GM19467 (cell line): ENCODE data around the gene ALOX12B.
"Not testable (repeated sequence)": the region's sequence is repeated elsewhere in the genome, so short reads cannot be mapped to it uniquely, and the experiment has no call there.

ENCODE experiments used
- ATAC-seq: cut with Tn5 transposase; IDR thresholded peaks from one replicate; pipeline ENCODE4 v1.9.1; 2021; ENCODE audit warnings: mild to moderate bottlenecking, moderate library complexity; ENCODE audit not compliant: unreplicated experiment

Gene ALOX12B

DNA sequence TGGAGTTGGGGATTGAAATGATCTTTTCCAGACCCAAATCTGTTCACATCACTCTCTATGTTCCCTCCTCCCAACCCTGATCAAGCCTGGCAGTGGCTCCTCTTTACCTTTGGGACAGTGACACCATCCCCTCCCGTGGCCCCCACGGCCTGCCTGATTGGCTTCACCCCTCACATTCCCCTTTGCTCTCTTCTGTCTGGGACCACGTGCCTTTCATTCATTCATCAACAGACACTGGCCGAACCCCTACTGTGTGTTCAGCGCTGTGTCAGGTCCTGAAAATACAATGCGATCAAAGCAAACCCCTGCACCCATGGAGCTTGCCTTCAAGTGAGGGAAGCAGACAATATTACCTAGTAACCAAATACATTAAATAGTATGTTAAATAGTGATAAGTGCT lies 2.2 kb upstream of the ALOX12B start:
- ATAC-seq, result no peak

DNA sequence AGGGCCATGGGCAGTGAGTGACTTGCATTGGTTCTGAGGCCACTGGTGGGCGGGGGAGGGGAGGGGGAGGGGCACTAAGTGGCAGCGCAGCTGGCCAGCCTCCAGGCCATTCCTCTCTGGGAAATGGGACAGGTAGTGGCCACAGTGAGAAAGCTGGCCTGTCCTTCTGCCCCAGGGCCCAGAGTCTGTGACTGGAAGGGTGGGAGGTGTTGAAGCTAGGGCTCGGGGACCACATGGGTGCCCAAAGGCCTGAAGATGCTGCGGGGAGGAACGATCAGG lies 375 bp upstream of the ALOX12B start:
- no peak for ATAC-seq

- no peak for ATAC-seq
These were observed 3.3 kb downstream of the ALOX12B start for GRCh38 chr17:8084250-8084649.

DNA sequence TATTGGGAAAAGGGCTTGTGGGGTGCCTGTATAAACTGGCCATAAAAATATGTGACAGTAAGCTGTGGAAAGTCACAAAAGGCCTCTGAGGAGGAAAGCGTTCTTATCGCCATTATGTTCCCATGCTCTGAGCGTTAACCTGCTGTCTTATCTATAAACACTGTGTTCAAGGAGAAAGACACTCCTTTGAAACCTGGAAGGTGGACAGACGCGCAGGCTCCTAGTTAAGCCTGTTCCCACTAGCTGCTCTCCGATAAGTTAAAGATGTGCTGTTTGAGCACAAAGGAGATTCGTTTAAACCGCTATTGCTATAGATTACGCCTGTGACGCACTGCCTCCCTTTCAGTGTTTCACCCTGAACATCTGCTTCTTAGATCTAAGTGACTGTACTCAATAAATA lies 5.2 kb downstream of the ALOX12B start:
- no peak for ATAC-seq

GRCh38 chr17:8081876-8082275 lies 5.6 kb downstream of the ALOX12B start:
- no peak for ATAC-seq

- no peak for ATAC-seq
These were observed 6.7 kb downstream of the ALOX12B start for GRCh38 chr17:8080799-8081219.

DNA sequence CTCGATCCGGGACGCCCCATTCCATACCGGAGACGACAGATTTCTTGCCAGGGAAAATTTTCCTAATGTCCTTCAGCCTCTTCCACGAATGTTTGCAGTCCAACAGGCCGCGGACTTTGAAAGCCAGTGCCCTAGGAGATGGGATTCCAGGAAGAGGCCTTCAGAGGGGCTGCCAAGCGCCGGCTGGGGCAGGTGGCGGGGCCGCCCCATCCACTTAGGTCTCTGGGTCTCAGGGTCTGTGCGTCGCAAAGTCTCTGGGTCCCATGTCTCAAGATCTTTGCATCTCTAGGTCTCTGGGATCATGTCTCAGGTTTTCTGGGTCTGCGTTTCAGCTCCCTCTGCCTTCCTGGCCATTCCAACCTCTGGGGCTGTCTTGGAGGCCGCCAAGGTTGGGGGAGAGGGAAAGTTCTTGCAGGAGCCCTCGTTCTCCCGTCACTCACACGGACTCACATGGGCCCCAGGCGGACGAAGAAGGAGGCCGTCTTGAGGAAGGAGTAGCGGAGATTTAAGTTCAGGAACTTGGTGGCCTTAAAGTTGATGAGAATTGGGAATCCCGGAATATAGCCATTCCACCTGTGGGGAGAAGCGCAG lies 7.2 kb downstream of the ALOX12B start:
- ATAC-seq, result no peak

DNA sequence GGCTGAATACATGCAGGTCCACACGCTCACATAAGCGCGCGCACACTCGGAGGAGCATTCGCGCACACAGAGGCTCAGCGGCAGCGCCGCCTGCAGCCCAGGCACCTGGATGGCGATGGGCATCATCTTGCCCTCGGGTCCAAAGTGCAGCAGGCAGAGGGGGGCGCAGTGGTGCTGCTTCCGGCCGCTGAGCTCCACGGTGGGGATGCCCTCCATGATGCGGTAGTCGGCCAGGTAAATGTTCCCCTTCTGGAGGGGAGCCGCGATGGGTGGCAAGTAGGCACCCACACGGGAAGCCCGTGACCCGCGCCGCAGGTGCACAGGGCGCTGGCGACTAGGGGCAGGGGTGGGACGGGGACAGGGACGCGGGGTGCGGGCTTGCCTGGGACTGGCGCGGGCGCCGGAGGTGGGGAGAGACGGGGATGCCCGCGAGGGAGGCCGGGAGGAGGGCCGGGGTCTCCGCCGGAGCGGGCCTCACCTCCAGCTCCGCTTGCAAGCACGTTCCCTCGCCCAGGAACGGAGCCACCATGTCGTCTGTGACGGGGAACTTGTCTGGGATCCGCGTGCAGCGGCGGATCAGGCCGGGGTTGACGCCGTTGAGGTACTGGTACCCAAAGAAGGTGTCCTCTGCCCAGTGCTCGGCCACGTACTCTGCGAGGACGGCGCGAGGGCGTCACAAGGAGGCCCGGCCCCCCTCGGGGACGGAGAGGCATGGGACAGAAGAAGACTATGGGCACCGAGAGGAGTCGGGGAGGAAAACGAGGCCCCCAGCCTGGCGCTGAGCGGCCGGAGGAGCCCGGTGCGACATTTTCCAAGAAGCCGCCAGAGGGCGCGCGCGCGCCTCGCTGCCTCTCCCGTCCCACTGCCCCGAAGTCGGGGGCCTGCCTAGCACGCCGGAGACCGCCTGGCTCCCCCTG lies 8.0 kb downstream of the ALOX12B start:
- ATAC-seq, result no peak

GRCh38 chr17:8077939-8078338 lies 9.6 kb downstream of the ALOX12B start:
- not testable (repeated sequence) for ATAC-seq

DNA sequence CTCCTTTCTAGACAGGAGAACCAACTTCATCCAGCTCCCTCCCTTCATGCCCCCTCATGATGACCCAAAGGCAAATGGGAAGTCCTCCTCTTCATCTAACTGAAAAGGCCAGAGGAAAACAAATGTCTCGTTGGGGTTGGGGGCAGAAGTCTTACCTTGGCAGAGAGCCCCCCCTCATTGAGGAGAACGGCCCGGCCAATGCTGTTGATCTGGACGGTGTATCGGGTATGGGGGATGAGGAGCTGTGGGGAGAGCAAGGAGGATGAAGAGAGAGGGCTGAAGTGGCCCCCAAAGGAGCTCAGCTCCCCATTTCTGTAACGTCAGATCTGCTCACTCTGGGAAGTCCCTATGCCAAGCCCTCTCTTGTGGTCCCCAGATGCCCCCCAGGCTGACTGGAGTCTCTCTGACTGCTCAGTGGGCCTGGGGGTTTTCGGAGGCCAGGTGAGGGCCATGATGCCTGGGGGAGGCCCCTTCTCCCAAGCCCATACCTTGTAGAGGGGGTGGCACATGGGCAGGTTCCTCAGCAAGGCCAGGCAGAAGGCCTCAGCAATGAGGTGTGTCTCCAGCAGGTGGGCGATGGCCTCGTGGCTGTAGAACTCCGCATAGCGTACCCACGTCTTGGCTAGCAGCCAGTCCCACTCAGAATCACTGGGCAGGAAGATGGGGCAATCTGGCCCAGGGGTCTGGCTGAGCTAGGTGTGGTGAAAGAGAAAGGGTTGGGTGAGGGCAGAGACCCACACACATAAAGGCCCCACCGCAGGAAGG lies 10.8 kb downstream of the ALOX12B start:
- no peak for ATAC-seq

DNA sequence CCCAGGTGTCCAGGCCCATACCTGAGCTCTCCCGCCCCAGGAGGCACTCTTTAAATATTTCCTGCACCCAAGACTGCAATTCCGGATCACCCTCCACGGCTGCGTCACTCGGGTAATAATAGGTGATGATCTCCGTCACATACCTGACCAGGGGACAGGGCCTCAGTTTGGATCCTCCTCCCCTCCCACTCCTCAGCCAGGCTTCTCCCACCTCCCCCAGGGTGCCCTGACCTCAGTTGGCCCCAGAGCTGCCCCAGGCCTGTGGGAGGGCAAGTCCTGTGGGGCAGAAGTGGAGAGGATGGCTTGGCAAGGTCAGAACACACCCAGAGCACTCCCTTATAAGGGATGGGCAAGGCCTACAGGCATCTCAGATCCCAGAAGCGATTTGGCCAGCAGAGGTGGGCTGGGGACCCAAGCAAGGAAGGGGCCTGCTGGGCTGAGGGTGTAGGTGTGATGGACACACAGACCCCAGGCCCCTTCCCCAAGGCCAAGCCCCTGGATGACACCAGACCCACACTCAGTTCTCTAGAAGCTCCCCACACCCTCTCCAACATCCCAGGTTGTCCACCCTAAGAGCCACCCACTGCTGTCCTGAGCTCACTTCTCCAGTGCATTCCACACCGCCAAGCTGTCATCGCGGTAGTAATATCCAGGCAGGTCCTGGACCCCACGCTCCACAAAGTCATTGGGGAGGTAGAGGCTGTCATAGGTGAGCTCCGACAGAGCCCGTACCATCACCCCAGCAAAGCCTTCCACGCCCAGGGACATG lies 11.8 kb downstream of the ALOX12B start:
- ATAC-seq, result no peak

GRCh38 chr17:8075081-8075480 lies 12.4 kb downstream of the ALOX12B start:
- no peak for ATAC-seq

- no peak for ATAC-seq
These were observed 13.0 kb downstream of the ALOX12B start for GRCh38 chr17:8074554-8074953.

DNA sequence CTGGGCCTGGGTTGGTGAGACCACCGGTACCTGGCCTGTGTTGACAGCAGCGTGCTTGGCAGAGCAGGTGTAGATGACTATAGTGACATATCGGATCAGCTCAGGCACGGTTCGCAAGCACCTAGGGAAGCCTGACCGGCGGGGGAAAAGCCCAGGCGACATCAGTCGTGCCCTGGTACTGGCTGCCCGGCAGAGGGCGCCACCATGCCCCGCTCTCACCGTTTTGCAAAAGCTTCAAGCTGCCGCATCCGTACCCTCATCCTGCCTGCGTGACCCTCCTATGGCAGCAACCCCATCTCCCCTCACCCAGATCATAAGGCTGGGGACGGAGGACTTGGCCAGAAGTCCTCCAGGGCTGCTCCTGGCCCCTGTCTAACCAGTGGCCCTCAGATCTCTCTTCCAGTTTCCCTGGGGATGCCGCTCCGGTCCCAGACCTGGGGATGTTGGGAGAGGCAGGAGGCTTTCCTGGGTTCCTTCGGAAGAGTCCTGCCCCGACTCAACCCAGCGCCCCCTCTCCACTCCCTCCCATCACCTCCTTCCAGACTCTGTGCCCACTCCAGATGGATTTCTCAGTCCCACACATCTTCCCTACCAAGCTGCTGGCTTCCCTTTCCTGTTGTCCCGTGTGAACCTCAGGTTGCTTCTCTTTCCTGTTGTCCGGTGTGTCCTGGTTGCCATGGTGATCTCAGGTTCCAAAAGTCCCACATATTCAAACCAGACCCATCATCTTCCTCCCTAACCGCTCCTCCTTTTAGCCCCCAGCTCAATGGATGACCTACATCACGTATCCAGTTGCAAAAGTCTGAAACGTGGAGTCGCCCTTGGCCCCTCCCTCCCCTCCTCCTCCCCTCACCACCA lies 13.7 kb downstream of the ALOX12B start:
- ATAC-seq, result no peak

- no peak for ATAC-seq
These were observed 14.6 kb downstream of the ALOX12B start for GRCh38 chr17:8072729-8073461.

DNA sequence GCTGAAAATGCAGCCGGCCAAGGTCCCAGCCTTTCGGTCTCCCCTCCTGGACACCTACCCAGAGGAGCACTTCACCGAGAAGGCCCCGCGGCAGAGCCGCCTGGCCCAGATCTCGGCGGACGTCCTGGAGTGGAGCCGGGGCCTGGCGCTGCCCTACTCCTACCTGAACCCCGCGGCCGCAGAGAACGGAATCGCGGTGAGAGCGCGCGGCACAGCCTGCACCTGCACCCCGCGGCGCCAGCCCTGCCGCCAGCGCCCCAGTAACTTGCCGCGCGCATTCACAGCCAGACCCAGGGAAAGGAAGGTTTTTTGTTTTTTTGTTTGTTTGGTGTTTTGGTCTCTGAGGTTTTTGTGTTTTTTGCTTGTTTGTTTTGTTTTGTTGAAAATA lies 15.2 kb downstream of the ALOX12B start:
- no peak for ATAC-seq

GRCh38 chr17:8071496-8071895 lies 16.0 kb downstream of the ALOX12B start:
- no peak for ATAC-seq

DNA sequence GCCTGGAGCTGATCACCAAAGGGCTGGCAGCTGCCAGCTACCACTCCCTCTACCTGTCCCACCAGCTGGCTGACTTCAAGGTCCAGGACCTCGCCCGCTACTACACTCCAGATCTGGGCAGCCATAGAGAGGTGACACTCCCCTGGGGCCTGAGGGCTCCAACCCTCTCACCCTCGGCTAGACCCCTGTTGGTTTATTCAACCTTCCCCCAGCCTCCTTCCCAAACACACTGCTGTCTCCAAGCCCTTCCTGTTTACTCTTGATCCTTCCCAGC lies 18.0 kb downstream of the ALOX12B start:
- ATAC-seq, result no peak

GRCh38 chr17:8068736-8069586 lies 18.6 kb downstream of the ALOX12B start:
- no peak for ATAC-seq
